Esophagus squamous epithelium (tissue), 4 donors: ENCODE measurements around the gene OBSL1.

Source experiments
- CTCF ChIP-seq, 6 experiments: fragments of 450-650 bp in 4 of 6; fragments of 200-600 bp in 2 of 6; sonication (generic) in 2 of 6; IDR thresholded peaks; one replicate each; pipeline ENCODE4 v1.5.1; 2016 to 2019; ENCODE audit warnings: antibody characterized with exemption in 6 of 6, mild to moderate bottlenecking in 4 of 6, moderate library complexity in 4 of 6
- POLR2A ChIP-seq, 4 donors: fragments of 450-650 bp; IDR thresholded peaks; one replicate each; pipeline ENCODE4 v1.6.1; 2017; ENCODE audit warnings: antibody characterized with exemption in 4 of 4, mild to moderate bottlenecking in 4 of 4, moderate library complexity in 3 of 4

DNA sequence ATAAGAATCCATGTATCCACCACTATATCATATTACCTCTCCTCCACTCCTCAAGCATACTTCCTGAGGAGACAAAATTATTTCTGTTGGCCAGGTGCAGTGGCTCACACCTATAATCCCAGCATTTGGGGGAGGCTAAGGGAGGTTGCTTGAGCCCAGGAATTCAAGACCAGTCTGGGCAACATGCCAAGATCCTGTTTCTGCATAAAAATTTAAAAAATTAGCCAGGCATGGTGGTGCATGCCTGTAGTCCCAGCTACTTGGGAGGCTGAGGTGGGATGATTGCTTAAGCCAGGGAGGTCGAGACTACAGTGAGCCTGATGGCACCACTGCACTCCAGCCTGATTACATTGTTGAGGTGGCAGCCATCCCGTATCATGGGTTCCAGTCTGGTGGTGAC, 10.0 kb upstream of the OBSL1 start:
- TF ChIP-seq CTCF (IDR thresholded peaks at IDR 0.05): no peak
- TF ChIP-seq POLR2A (IDR thresholded peaks at IDR 0.05): no peak
